Mesenchymal stem cell (in vitro differentiated cells and primary cell): ENCODE measurements around the gene CCDC141.
"Not testable (repeated sequence)": the region's sequence is repeated elsewhere in the genome, so short reads cannot be mapped to it uniquely, and the experiment has no call there.

ENCODE experiments used
- DNase-seq: peaks from one replicate; pipeline ENCODE4 v3.0.0-alpha.2; 2013
- H2AFZ ChIP-seq: one replicate; pipeline ENCODE4 v1.6.1; 2013; ENCODE audit warnings: low read depth, mild to moderate bottlenecking, control low read depth, inconsistent platforms, low read length, moderate library complexity
- H2AK5ac ChIP-seq: 2 replicates; pipeline ENCODE4 v1.6.1; 2013; ENCODE audit warnings: low read length, moderate library complexity, mild to moderate bottlenecking, inconsistent platforms; ENCODE audit not compliant: severe bottlenecking
- H2BK120ac ChIP-seq: one replicate; pipeline ENCODE4 v1.6.1; 2013; ENCODE audit warnings: low read depth, mild to moderate bottlenecking, inconsistent platforms, low read length, moderate library complexity
- H2BK12ac ChIP-seq, 2 experiments: one replicate each; pipeline ENCODE4 v1.6.1; 2013; ENCODE audit warnings: inconsistent platforms in 2 of 2, low read length in 2 of 2, mild to moderate bottlenecking in 2 of 2, moderate library complexity in 2 of 2, control low read depth in 1 of 2
- H2BK15ac ChIP-seq: one replicate; pipeline ENCODE4 v1.6.1; 2013; ENCODE audit warnings: mild to moderate bottlenecking, low read depth, inconsistent platforms; ENCODE audit not compliant: poor library complexity, severe bottlenecking
- H2BK5ac ChIP-seq: 2 replicates; pipeline ENCODE4 v1.6.1; 2013; ENCODE audit warnings: low read depth, mild to moderate bottlenecking, low read length, control low read depth, inconsistent platforms; ENCODE audit not compliant: poor library complexity, severe bottlenecking
- H3K14ac ChIP-seq, 2 experiments: one replicate each; pipeline ENCODE4 v1.6.1; 2013; ENCODE audit warnings: inconsistent platforms in 2 of 2, low read length in 2 of 2, control low read depth in 1 of 2, mild to moderate bottlenecking in 1 of 2, moderate library complexity in 1 of 2
- H3K18ac ChIP-seq, 2 experiments: one replicate each; pipeline ENCODE4 v1.6.1; 2013; ENCODE audit warnings: inconsistent platforms in 2 of 2, low read length in 2 of 2, control low read depth in 1 of 2, low read depth in 1 of 2, mild to moderate bottlenecking in 1 of 2
- H3K23ac ChIP-seq, 2 experiments: one replicate each; pipeline ENCODE4 v1.6.1; 2013; ENCODE audit warnings: inconsistent platforms in 2 of 2, low read length in 2 of 2, mild to moderate bottlenecking in 2 of 2, moderate library complexity in 2 of 2, control low read depth in 1 of 2
- H3K27ac ChIP-seq: 2 replicates; pipeline ENCODE4 v1.5.1; 2013; ENCODE audit warnings: mild to moderate bottlenecking, moderate library complexity, low read length, control low read depth, inconsistent platforms; ENCODE audit not compliant: poor library complexity, severe bottlenecking
- H3K27me3 ChIP-seq, 2 experiments: 2 replicates each; pipeline versions ENCODE4 v1.6.1 to v1.7.0; 2013; ENCODE audit warnings: low read length in 2 of 2, mild to moderate bottlenecking in 2 of 2, moderate library complexity in 2 of 2, control low read depth in 1 of 2, inconsistent platforms in 1 of 2; ENCODE audit not compliant: control insufficient read depth in 1 of 2, insufficient read depth in 1 of 2
- H3K36me3 ChIP-seq, 2 experiments: 2 replicates each; pipeline versions ENCODE4 v1.6.1 to v1.7.0; 2013; ENCODE audit warnings: low read length in 2 of 2, control low read depth in 1 of 2, inconsistent platforms in 1 of 2, low read depth in 1 of 2, mild to moderate bottlenecking in 1 of 2; ENCODE audit not compliant: insufficient read depth in 2 of 2, control insufficient read depth in 1 of 2
- H3K4ac ChIP-seq, 2 experiments: one replicate each; pipeline ENCODE4 v1.6.1; 2013; ENCODE audit warnings: inconsistent platforms in 2 of 2, low read length in 2 of 2, mild to moderate bottlenecking in 2 of 2, moderate library complexity in 2 of 2, control low read depth in 1 of 2, low read depth in 1 of 2
- H3K4me1 ChIP-seq: 2 replicates; pipeline ENCODE4 v1.6.1; 2013; ENCODE audit warnings: low read depth, low read length, control low read depth; ENCODE audit not compliant: control insufficient read depth, insufficient read depth
- H3K4me2 ChIP-seq: 2 replicates; pipeline ENCODE4 v1.6.1; 2013; ENCODE audit warnings: low read length, mild to moderate bottlenecking, inconsistent platforms; ENCODE audit not compliant: poor library complexity, severe bottlenecking
- H3K4me3 ChIP-seq, 2 experiments: 2 replicates each; pipeline versions ENCODE4 v1.5.1 to v1.7.0; 2013; ENCODE audit warnings: low read length in 2 of 2, mild to moderate bottlenecking in 2 of 2, control low read depth in 1 of 2, low read depth in 1 of 2; ENCODE audit not compliant: insufficient read depth in 1 of 2
- H3K79me1 ChIP-seq: replicated peaks from 2 replicates; pipeline ENCODE4 v1.6.1; 2013; ENCODE audit warnings: mild to moderate bottlenecking, control low read depth, low read length, inconsistent platforms; ENCODE audit not compliant: poor library complexity, severe bottlenecking
- H3K9ac ChIP-seq: 2 replicates; pipeline ENCODE4 v1.7.0; 2013; ENCODE audit warnings: mild to moderate bottlenecking, low read length, moderate library complexity
- H3K9me3 ChIP-seq: 2 replicates; pipeline ENCODE4 v1.7.0; 2013; ENCODE audit warnings: mild to moderate bottlenecking, low read length; ENCODE audit not compliant: control insufficient read depth
- H4K8ac ChIP-seq: one replicate; pipeline ENCODE4 v1.6.1; 2013; ENCODE audit warnings: inconsistent platforms, mild to moderate bottlenecking, low read length, moderate library complexity
- H4K91ac ChIP-seq: one replicate; pipeline ENCODE4 v1.6.1; 2013; ENCODE audit warnings: mild to moderate bottlenecking, low read length, inconsistent platforms
- WGBS: methylation state at CpG from one replicate; pipeline ENCODE4 v1.1.7; 2013; ENCODE audit warnings: mixed read lengths; 5-methylcytosine and 5-hydroxymethylcytosine counted together

The CCDC141 gene

GRCh38 chr2:179092912-179093311, 43.0 kb upstream of the CCDC141 start:
- H3K9me3 ChIP-seq = not testable (repeated sequence)

GRCh38 chr2:179082697-179083096, 32.8 kb upstream of the CCDC141 start:
- Histone ChIP-seq H2BK5ac (no peak overlapping the region), H3K36me3 (no peaks in the 10 kb centered on the region), H2BK120ac (no peak overlapping the region), H3K4ac (no peak overlapping the region), H2AFZ (no peak overlapping the region), H3K18ac (no peak overlapping the region), H3K14ac (no peak overlapping the region), H3K9ac (no peak overlapping the region), H3K23ac (no peak overlapping the region), H3K4me2 (no peak overlapping the region), H3K79me1 (no peaks in the 10 kb centered on the region), H3K27ac (no peak overlapping the region), H3K27me3 (no peaks in the 10 kb centered on the region), H4K91ac (no peak overlapping the region), H4K8ac (no peak overlapping the region), H3K4me1 (no peaks in the 10 kb centered on the region), H3K9me3 (no peaks in the 10 kb centered on the region), H2BK12ac (no peak overlapping the region), H2AK5ac (no peak overlapping the region), H2BK15ac (no peak overlapping the region), H3K4me3 (no peak overlapping the region)
- no peak for DNase-seq
- 83% methylated on average over 2 of the region's 2 CpGs for WGBS

More at GRCh38 chr2:179092912-179093311, 43.0 kb upstream of the CCDC141 start:
- not testable (repeated sequence) for H3K4me3 ChIP-seq, H2BK15ac ChIP-seq, H3K4ac ChIP-seq, H4K91ac ChIP-seq, H3K27ac ChIP-seq, H3K36me3 ChIP-seq, H3K27me3 ChIP-seq, H3K14ac ChIP-seq, H3K18ac ChIP-seq, H3K23ac ChIP-seq, DNase-seq, H3K4me1 ChIP-seq, H2BK120ac ChIP-seq, H4K8ac ChIP-seq, H3K79me1 ChIP-seq, H3K4me2 ChIP-seq, H2AFZ ChIP-seq, H2AK5ac ChIP-seq, H2BK12ac ChIP-seq, H2BK5ac ChIP-seq, H3K9ac ChIP-seq
- 94% methylated on average over 4 of the region's 4 CpGs for WGBS

GRCh38 chr2:179081954-179082353, 32.0 kb upstream of the CCDC141 start:
- H3K36me3 ChIP-seq = no peaks in the 10 kb centered on the region
- H3K18ac ChIP-seq = no peak overlapping the region

GRCh38 chr2:179072527-179072926, 22.6 kb upstream of the CCDC141 start:
- Histone ChIP-seq H3K4me1 (no peaks in the 10 kb centered on the region), H3K4me3 (no peak overlapping the region), H2AFZ (no peak overlapping the region), H4K91ac (no peak overlapping the region), H3K9me3 (peaks cover 7% of the 10 kb centered on the region), H3K4me2 (no peak overlapping the region), H4K8ac (no peak overlapping the region), H3K14ac (no peak overlapping the region), H3K36me3 (no peaks in the 10 kb centered on the region), H3K27me3 (no peaks in the 10 kb centered on the region), H2BK15ac (no peak overlapping the region), H3K9ac (no peak overlapping the region), H3K18ac (no peak overlapping the region), H3K79me1 (no peaks in the 10 kb centered on the region), H3K4ac (no peak overlapping the region), H2BK5ac (no peak overlapping the region), H2BK120ac (no peak overlapping the region), H2BK12ac (no peak overlapping the region), H3K23ac (no peak overlapping the region), H2AK5ac (no peak overlapping the region), H3K27ac (no peak overlapping the region)
- DNase-seq = no peak
- 68% methylated on average over 2 of the region's 3 CpGs for WGBS

More at GRCh38 chr2:179081954-179082353, 32.0 kb upstream of the CCDC141 start:
- H2BK15ac ChIP-seq = no peak overlapping the region
- no peak overlapping the region for H4K8ac ChIP-seq
- H3K14ac ChIP-seq = no peak overlapping the region
- H2BK5ac ChIP-seq = no peak overlapping the region
- H2AFZ ChIP-seq = no peak overlapping the region
- H3K4me3 ChIP-seq = no peak overlapping the region
- no peak overlapping the region for H3K23ac ChIP-seq
- no peak overlapping the region for H3K4me2 ChIP-seq
- no peak overlapping the region for H3K9ac ChIP-seq
- no peak overlapping the region for H2BK12ac ChIP-seq
- no peak overlapping the region for H2AK5ac ChIP-seq
- H4K91ac ChIP-seq = no peak overlapping the region
- no peak overlapping the region for H2BK120ac ChIP-seq
- H3K27ac ChIP-seq = no peak overlapping the region
- H3K4ac ChIP-seq = no peak overlapping the region
- H3K9me3 ChIP-seq = peaks cover 6% of the 10 kb centered on the region
- H3K4me1 ChIP-seq = no peaks in the 10 kb centered on the region
- no peaks in the 10 kb centered on the region for H3K79me1 ChIP-seq
- DNase-seq = no peak
- no peaks in the 10 kb centered on the region for H3K27me3 ChIP-seq
